Lung (tissue), 12 donors: ENCODE results near the gene CTBS. TPM values are rescaled to one million over a fixed set of nuclear protein-coding genes. Genes with fewer than 3 reads are reported as not detected.
"Not testable (repeated sequence)": the region's sequence is repeated elsewhere in the genome, so short reads cannot be mapped to it uniquely, and the experiment has no call there.

Source experiments
- ATAC-seq: fragments of 200-7000 bp; cut with Tn5 transposase; one replicate; pipeline ENCODE4 v1.9.1; 2020; ENCODE audit warnings: moderate number of reproducible peaks; ENCODE audit not compliant: insufficient read depth, low FRiP score
- DNase-seq, 3 donors: peaks; one replicate each; pipeline ENCODE4 v3.0.0-alpha.2; 2013 to 2017
- H3K27ac ChIP-seq, 2 donors: one replicate each; pipeline ENCODE4 v1.5.1; 2013; ENCODE audit warnings: mild to moderate bottlenecking in 2 of 2, moderate library complexity in 2 of 2, control low read depth in 1 of 2, inconsistent platforms in 1 of 2, low read depth in 1 of 2, low read length in 1 of 2
- H3K27me3 ChIP-seq, 3 donors: one replicate each; pipeline ENCODE4 v1.5.1; 2013; ENCODE audit warnings: low read length in 2 of 3; ENCODE audit not compliant: control insufficient read depth in 3 of 3, insufficient read depth in 3 of 3
- H3K36me3 ChIP-seq, 4 donors: one replicate each; pipeline ENCODE4 v1.5.1; 2013; ENCODE audit warnings: low read length in 4 of 4, mild to moderate bottlenecking in 1 of 4, moderate library complexity in 1 of 4; ENCODE audit not compliant: control insufficient read depth in 4 of 4, insufficient read depth in 4 of 4
- H3K4me1 ChIP-seq, 5 donors: one replicate each; pipeline ENCODE4 v1.5.1; 2013; ENCODE audit warnings: low read length in 5 of 5, mild to moderate bottlenecking in 2 of 5, moderate library complexity in 1 of 5; ENCODE audit not compliant: control insufficient read depth in 5 of 5, insufficient read depth in 5 of 5
- H3K4me3 ChIP-seq: one replicate; pipeline ENCODE4 v1.5.1; 2013; ENCODE audit warnings: mild to moderate bottlenecking, control low read depth, moderate library complexity
- H3K9ac ChIP-seq, 2 donors: one replicate each; pipeline ENCODE4 v1.5.1; 2013; ENCODE audit warnings: low read length in 2 of 2, control low read depth in 1 of 2; ENCODE audit not compliant: insufficient read depth in 1 of 2
- H3K9me3 ChIP-seq, 4 donors: one replicate each; pipeline ENCODE4 v1.5.1; 2013; ENCODE audit warnings: low read length in 3 of 4, mild to moderate bottlenecking in 1 of 4, moderate library complexity in 1 of 4; ENCODE audit not compliant: control insufficient read depth in 4 of 4, insufficient read depth in 3 of 4
- WGBS, 2 donors: extraction: QIAGEN DNeasy Blood & Tissue Kit; methylation state at CpG; one replicate each; pipeline ENCODE4 v1.1.7; 2013; 5-methylcytosine and 5-hydroxymethylcytosine counted together
- polyA plus RNA-seq, 2 donors: library from polyadenylated mRNA; stranded (reverse); fragments of 200-250 nt; gene quantifications; one replicate each; pipeline ENCODE4 v1.2.1, GENCODE V29; 2013
- total RNA-seq, 2 donors: library from RNA; depleted of rRNA in 1 of 2; stranded (reverse); fragments of >200 nt in 1 of 2; gene quantifications; one replicate each; pipeline ENCODE4 v1.2.1, GENCODE V29; 2014 to 2021
- TF ChIP-seq, protein P1 (sequence below): IDR thresholded peaks from 2 replicates; pipeline ENCODE4 v1.5.1; 2012; ENCODE audit warnings: mild to moderate bottlenecking; ENCODE audit errors: control extremely low read depth, extremely low read depth
- donor health status: control.
- donor health status: control.
- donor health status: Bipolar disorder and iron deficiency.
- donor health status: healthy.
- donor health status: DM: yes; HTN: yes; CAD: no.

Gene CTBS
- total and polyA plus RNA-seq, 4 donors = 7.7 to 22.6 (median 19.9) TPM

GRCh38 chr1:84508510-84508909 is 65.7 kb downstream of the CTBS start:
- H3K4me3 ChIP-seq = no peak overlapping the region
- H3K9me3 ChIP-seq = no peaks in the 10 kb centered on the region
- no peak overlapping the region for H3K27ac ChIP-seq
- ATAC-seq = no peak
- 100% methylated on average over 1 of the region's 1 CpG for WGBS, 2 donors
- TF ChIP-seq, protein P1, sequence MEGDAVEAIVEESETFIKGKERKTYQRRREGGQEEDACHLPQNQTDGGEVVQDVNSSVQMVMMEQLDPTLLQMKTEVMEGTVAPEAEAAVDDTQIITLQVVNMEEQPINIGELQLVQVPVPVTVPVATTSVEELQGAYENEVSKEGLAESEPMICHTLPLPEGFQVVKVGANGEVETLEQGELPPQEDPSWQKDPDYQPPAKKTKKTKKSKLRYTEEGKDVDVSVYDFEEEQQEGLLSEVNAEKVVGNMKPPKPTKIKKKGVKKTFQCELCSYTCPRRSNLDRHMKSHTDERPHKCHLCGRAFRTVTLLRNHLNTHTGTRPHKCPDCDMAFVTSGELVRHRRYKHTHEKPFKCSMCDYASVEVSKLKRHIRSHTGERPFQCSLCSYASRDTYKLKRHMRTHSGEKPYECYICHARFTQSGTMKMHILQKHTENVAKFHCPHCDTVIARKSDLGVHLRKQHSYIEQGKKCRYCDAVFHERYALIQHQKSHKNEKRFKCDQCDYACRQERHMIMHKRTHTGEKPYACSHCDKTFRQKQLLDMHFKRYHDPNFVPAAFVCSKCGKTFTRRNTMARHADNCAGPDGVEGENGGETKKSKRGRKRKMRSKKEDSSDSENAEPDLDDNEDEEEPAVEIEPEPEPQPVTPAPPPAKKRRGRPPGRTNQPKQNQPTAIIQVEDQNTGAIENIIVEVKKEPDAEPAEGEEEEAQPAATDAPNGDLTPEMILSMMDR = no peak
- H3K4me1 ChIP-seq = peaks cover 1 to 14% (median 9%) of the 10 kb centered on the region in 5 donors
- no peak for DNase-seq
- no peaks in the 10 kb centered on the region for H3K27me3 ChIP-seq
- H3K9ac ChIP-seq = no peak overlapping the region
- peaks cover 0 to 2% (median 0%) of the 10 kb centered on the region in 4 donors for H3K36me3 ChIP-seq

GRCh38 chr1:84507887-84508286 is 66.4 kb downstream of the CTBS start:
- DNase-seq, H3K9ac ChIP-seq, H3K36me3 ChIP-seq, H3K9me3 ChIP-seq, ATAC-seq, H3K4me3 ChIP-seq, H3K27ac ChIP-seq, H3K27me3 ChIP-seq: not testable (repeated sequence)
- H3K4me1 ChIP-seq = peaks cover 1 to 18% (median 9%) of the 10 kb centered on the region in 5 donors
- WGBS, 2 donors = 93 to 94% methylated on average over 14 of the region's 14 CpGs

GRCh38 chr1:84506729-84507453 is 67.3 kb downstream of the CTBS start:
- no peaks in the 10 kb centered on the region for H3K9me3 ChIP-seq
- peaks cover 0 to 2% (median 0%) of the 10 kb centered on the region in 4 donors for H3K36me3 ChIP-seq
- peak overlapping the region; percentile 93 to 98 for H3K27ac ChIP-seq
- TF ChIP-seq, protein P1 = no peak
- H3K4me1 ChIP-seq = peaks cover 3 to 19% (median 9%) of the 10 kb centered on the region in 5 donors
- ATAC-seq (no peak), DNase-seq (peak in 1 of 3 donors; percentile 50)
- 7 to 9% methylated on average over 26 of the region's 26 CpGs for WGBS, 2 donors
- no peaks in the 10 kb centered on the region for H3K27me3 ChIP-seq
- H3K9ac ChIP-seq = peak overlapping the region; percentile 61 to 94
- H3K4me3 ChIP-seq = peak overlapping the region; percentile 33

DNA sequence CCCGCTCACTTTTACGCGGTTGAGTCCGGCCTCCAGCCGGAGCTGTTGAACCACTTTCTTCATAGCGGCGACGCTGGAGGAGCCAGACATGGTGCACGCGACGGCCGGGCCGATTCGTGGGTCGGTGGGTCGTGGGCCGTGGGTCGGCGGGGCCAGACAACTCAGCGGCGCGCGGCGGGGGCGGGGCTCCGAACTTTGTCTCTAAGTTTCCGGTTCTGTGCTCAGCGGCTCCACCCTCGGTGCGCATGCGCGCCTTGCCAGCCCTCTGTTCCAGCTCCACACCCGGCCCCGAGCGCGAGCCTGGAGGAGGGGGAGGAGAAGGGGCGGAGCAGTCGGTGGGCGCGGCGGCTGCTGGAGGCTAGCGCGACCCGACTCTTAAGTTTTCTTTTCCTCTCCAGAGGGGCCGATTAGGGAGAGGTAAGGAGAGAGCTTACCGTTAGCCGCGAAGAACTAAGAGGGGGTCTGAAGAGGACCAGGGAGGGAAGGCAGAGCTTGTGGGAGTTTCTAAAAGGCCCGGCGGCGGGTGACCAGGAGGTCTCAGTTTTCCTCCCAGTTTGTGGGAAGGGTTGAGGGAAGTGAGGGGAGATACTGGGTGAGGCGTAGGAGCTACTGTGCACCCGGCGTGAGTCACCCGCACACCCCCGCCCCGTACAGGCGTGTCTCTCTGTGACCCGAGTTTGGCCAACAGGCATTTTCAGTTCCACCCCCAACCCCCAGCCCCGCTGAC is 68.1 kb downstream of the CTBS start, which contains the start of the genes GNG5 and SPATA1:
GNG5 (minus strand) TSS at position 580 of the 727 bp plus-strand sequence; CDS start at position 90, 490 bp downstream.
SPATA1 (plus strand) TSS at position 385 of the 727 bp plus-strand sequence. CDS start 9,974 bp downstream, outside the sequence.
- Histone ChIP-seq H3K9me3 (no peaks in the 10 kb centered on the region), H3K27me3 (no peaks in the 10 kb centered on the region), H3K4me1 (peaks cover 3 to 23% (median 13%) of the 10 kb centered on the region in 5 donors), H3K9ac (peak within 1 kb of the TSS; percentile 61 to 94), H3K36me3 (peaks cover 0 to 2% (median 0%) of the 10 kb centered on the region in 4 donors), H3K27ac (peak within 1 kb of the TSS; percentile 98 to 99), H3K4me3 (peak within 1 kb of the TSS; percentile 90)
- peak; percentile 99 for DNase-seq
- WGBS, 2 donors = 1% methylated on average over 60 of the region's 60 CpGs
- peak; percentile 94 for ATAC-seq
- TF ChIP-seq, protein P1 = no peak
